HepG2 (cell line): ENCODE data around the gene IFITM10. TPM values are rescaled to one million over a fixed set of nuclear protein-coding genes. Genes with fewer than 3 reads are reported as not detected.

Experiments
- ATAC-seq: fragments of 200-7000 bp; cut with Tn5 transposase; 3 replicates; pipeline ENCODE4 v1.9.1; 2020; ENCODE audit warnings: mild to moderate bottlenecking, moderate library complexity
- BruUV-seq: library from RNA; stranded (reverse); fragments of 400-500 nt; replicated peaks from 2 replicates; lab custom pipeline; 2021; lab: Mats Ljungman, UMichigan
- CTCF ChIA-PET: fragments of 300-600 bp; formaldehyde crosslinking; extraction: SDS; loops from one replicate; lab custom pipeline; 2021; ENCODE audit warnings: low total read pairs, inconsistent platforms, low intra/inter-chr PET ratio; lab: Yijun Ruan, JAX
- POLR2A ChIA-PET: fragments of 350-600 bp; sonication (Branson Sonifier 250); formaldehyde crosslinking; loops from one replicate; lab custom pipeline; 2020; ENCODE audit warnings: antibody characterized with exemption, inconsistent platforms; lab: Yijun Ruan, JAX
- DNase-seq: peaks from one replicate; pipeline ENCODE4 v3.0.0-alpha.2; 2015; ENCODE audit warnings: low spot score
- FAIRE-seq: peaks from 3 replicates; lab custom pipeline; 2011; peaks lifted over from hg19 to GRCh38; lab: Jason Lieb, UNC
- H2AFZ ChIP-seq: one replicate; pipeline ENCODE4 v1.6.1; 2011; ENCODE audit warnings: low read length, inconsistent platforms
- H3K27ac ChIP-seq: fragments of 300-600 bp; 3 replicates; pipeline ENCODE4 v1.8.0; 2011; ENCODE audit warnings: mixed run types, mild to moderate bottlenecking, mixed read lengths, low read length, inconsistent platforms; ENCODE audit not compliant: insufficient read depth; ENCODE audit errors: extremely low read length
- H3K27me3 ChIP-seq, 2 experiments: fragments of 200-600 bp in 1 of 2; 2 replicates in 1 of 2; 3 replicates in 1 of 2; pipeline versions ENCODE4 v1.6.0 to v1.8.0; 2011; ENCODE audit warnings: low read length in 2 of 2, mild to moderate bottlenecking in 2 of 2, moderate library complexity in 2 of 2, inconsistent platforms in 1 of 2; ENCODE audit not compliant: insufficient read depth in 2 of 2, control insufficient read depth in 1 of 2
- H3K36me3 ChIP-seq, 2 experiments: fragments of 200-600 bp in 1 of 2; replicated peaks in 1 of 2; 2 replicates in 1 of 2; 3 replicates in 1 of 2; pipeline versions ENCODE4 v1.5.1 to v1.8.0; 2011; ENCODE audit warnings: low read length in 2 of 2, inconsistent platforms in 1 of 2; ENCODE audit not compliant: insufficient read depth in 2 of 2, control insufficient read depth in 1 of 2
- H3K4me1 ChIP-seq: 2 replicates; pipeline ENCODE4 v1.5.1; 2012; ENCODE audit warnings: low read length, inconsistent platforms; ENCODE audit not compliant: insufficient read depth
- H3K4me2 ChIP-seq: 2 replicates; pipeline ENCODE4 v1.6.0; 2011; ENCODE audit warnings: low read depth, low read length, inconsistent platforms
- H3K4me3 ChIP-seq, 3 experiments: fragments of 200-600 bp in 1 of 3; sonication (generic), shearing (Covaris generic) in 1 of 3; replicated peaks in 1 of 3; 2 replicates each; pipeline ENCODE4 v1.5.1; 2011 to 2016; ENCODE audit warnings: low read length in 3 of 3, inconsistent platforms in 2 of 3, low read depth in 2 of 3, mild to moderate bottlenecking in 2 of 3, control low read depth in 1 of 3, mixed read lengths in 1 of 3; ENCODE audit not compliant: insufficient read depth in 1 of 3
- H3K79me2 ChIP-seq: one replicate; pipeline ENCODE4 v1.6.1; 2011; ENCODE audit warnings: low read length, inconsistent platforms; ENCODE audit not compliant: insufficient read depth
- H3K9ac ChIP-seq: 2 replicates; pipeline ENCODE4 v1.6.0; 2011; ENCODE audit warnings: mild to moderate bottlenecking, low read depth, low read length, inconsistent platforms; ENCODE audit not compliant: insufficient read depth
- H3K9me3 ChIP-seq: 2 replicates; pipeline ENCODE4 v1.5.1; 2012; ENCODE audit warnings: mild to moderate bottlenecking, low read length
- H4K20me1 ChIP-seq: 2 replicates; pipeline ENCODE4 v1.6.0; 2011; ENCODE audit warnings: inconsistent platforms, mild to moderate bottlenecking, low read length, moderate library complexity; ENCODE audit not compliant: insufficient read depth
- MLLT10 ChIP-seq: sonication (generic); formaldehyde crosslinking; IDR thresholded peaks from 2 replicates; pipeline ENCODE4 v1.4.0; 2020; ENCODE audit warnings: missing genetic modification reagents
- RELA ChIP-seq: sonication (generic); formaldehyde crosslinking; IDR thresholded peaks from 2 replicates; pipeline ENCODE4 v1.4.0; 2020; ENCODE audit warnings: missing genetic modification reagents
- SOX13 ChIP-seq, 3 experiments: fragments of 450-650 bp in 1 of 3; sonication (generic) in 1 of 3; formaldehyde crosslinking in 1 of 3; IDR thresholded peaks in 2 of 3; conservative IDR thresholded peaks in 1 of 3; 2 replicates each; pipeline versions ENCODE4 v1.5.0 to v1.6.1; 2016 to 2020; ENCODE audit warnings: antibody characterized with exemption in 1 of 3, mild to moderate bottlenecking in 1 of 3, missing compliant biosample characterization in 1 of 3, missing genetic modification reagents in 1 of 3, moderate library complexity in 1 of 3
- TEAD2 ChIP-seq: sonication (generic); formaldehyde crosslinking; IDR thresholded peaks from 2 replicates; pipeline ENCODE4 v1.9.0; 2021; ENCODE audit warnings: missing genetic modification reagents
- TOE1 ChIP-seq: sonication (generic); formaldehyde crosslinking; IDR thresholded peaks from 2 replicates; pipeline ENCODE4 v1.4.0; 2020; ENCODE audit warnings: mild to moderate bottlenecking, missing genetic modification reagents
- ZFP37 ChIP-seq: sonication (generic); formaldehyde crosslinking; IDR thresholded peaks from 2 replicates; pipeline ENCODE4 v1.4.0; 2020; ENCODE audit warnings: missing genetic modification reagents, borderline replicate concordance
- ZNF124 ChIP-seq: sonication (generic); formaldehyde crosslinking; IDR thresholded peaks from 2 replicates; pipeline ENCODE4 v1.4.0; 2020; ENCODE audit warnings: missing genetic modification reagents
- ZNF225 ChIP-seq: sonication (generic); formaldehyde crosslinking; IDR thresholded peaks from 2 replicates; pipeline ENCODE4 v1.4.0; 2020; ENCODE audit warnings: mild to moderate bottlenecking, missing genetic modification reagents
- ZNF263 ChIP-seq: sonication (generic); formaldehyde crosslinking; IDR thresholded peaks from 2 replicates; pipeline ENCODE4 v1.4.0; 2020; ENCODE audit warnings: missing genetic modification reagents
- ZNF34 ChIP-seq: sonication (generic); formaldehyde crosslinking; IDR thresholded peaks from 2 replicates; pipeline ENCODE4 v1.4.0; 2020; ENCODE audit warnings: mild to moderate bottlenecking, missing genetic modification reagents, borderline replicate concordance
- ZNF431 ChIP-seq: sonication (generic); formaldehyde crosslinking; IDR thresholded peaks from 2 replicates; pipeline ENCODE4 v1.9.0; 2022; ENCODE audit warnings: missing genetic modification reagents, low read depth, mild to moderate bottlenecking, borderline replicate concordance
- ZNF841 ChIP-seq: sonication (generic); formaldehyde crosslinking; IDR thresholded peaks from 2 replicates; pipeline ENCODE4 v1.8.1; 2023; ENCODE audit warnings: missing genetic modification reagents, borderline replicate concordance
- ZNF883 ChIP-seq: sonication (generic); formaldehyde crosslinking; IDR thresholded peaks from 2 replicates; pipeline ENCODE4 v1.5.1; 2020; ENCODE audit warnings: mild to moderate bottlenecking, missing genetic modification reagents; ENCODE audit errors: not compliant biosample characterization
- WGBS: methylation state at CpG from one replicate; pipeline ENCODE4 v1.1.6; 2017; ENCODE audit warnings: low lambda C conversion rate; 5-methylcytosine and 5-hydroxymethylcytosine counted together
- in situ Hi-C: cut with HindIII; loops from 2 replicates; pipeline ENCODE4 v1.10.0; 2017; ENCODE audit warnings: low pct_unique_long_range_greater_than_20kb; ENCODE audit not compliant: extremely low pct_ligation_motif_present
- intact Hi-C: fragments of 100-400 bp; cut with micrococcal nuclease; formaldehyde crosslinking; loops from one replicate; pipeline ENCODE4 v1.10.0; 2022; ENCODE audit not compliant: unreplicated experiment
- polyA plus RNA-seq, 8 experiments: library from polyadenylated mRNA; depleted of rRNA in 3 of 8; stranded (reverse) in 7 of 8; unstranded in 1 of 8; fragments of >200 nt; fragmentation: Illumina TruSeq in 4 of 8; extraction: Trizol in 4 of 8; gene quantifications; 2 replicates each; pipeline versions ENCODE4 v1.2.1 to v1.2.3, GENCODE V29; 2011 to 2016; ENCODE audit warnings: low read depth in 4 of 8, missing spikeins in 1 of 8, mixed read lengths in 1 of 8; ENCODE audit not compliant: insufficient read depth in 1 of 8
- total RNA-seq, 5 experiments: library from RNA; depleted of rRNA; stranded (reverse); fragments of >200 nt; fragmentation: Illumina TruSeq; extraction: Trizol; gene quantifications; 2 replicates each; pipeline ENCODE4 v1.2.3, GENCODE V29; 2016; ENCODE audit warnings: low read depth in 1 of 5
- TF ChIP-seq, protein P1 (sequence below): sonication (generic); formaldehyde crosslinking; IDR thresholded peaks from 2 replicates; pipeline ENCODE4 v1.8.1; 2022; ENCODE audit warnings: mild to moderate bottlenecking, missing genetic modification reagents

IFITM10 gene
- total and polyA plus RNA-seq, 2 of the 13 experiments (the other 11 are each of a cell fraction or from before 2014, with no cell fraction given): 0.09 to 0.13 TPM

DNA sequence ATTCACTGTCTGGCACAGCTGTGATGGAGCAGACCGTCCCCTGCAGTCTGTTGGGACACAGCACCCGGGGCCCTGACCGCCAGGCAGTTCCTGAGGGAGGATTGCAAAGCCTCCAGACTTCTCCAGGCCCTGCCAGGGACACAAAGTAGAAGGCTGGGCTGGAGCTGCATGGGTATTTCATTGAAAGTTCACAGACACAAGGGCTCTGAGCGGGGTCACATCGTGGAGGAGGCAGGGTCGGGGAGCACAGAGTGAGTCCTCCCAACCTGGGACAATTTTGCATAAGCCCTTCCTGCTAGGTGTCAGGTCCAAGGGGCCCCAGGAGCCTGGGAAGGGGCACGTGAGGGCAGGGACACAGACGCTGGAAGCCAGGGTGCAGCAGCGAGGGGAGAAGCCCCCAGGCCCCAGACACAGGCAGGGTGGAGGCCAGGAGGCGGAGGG is 15.7 kb downstream of the IFITM10 start:
- FAIRE-seq: no peak
- Histone ChIP-seq H3K9ac (no peak overlapping the region), H4K20me1 (no peaks in the 10 kb centered on the region), H3K4me1 (no peaks in the 10 kb centered on the region), H3K79me2 (no peaks in the 10 kb centered on the region), H3K4me2 (no peak overlapping the region), H3K4me3 (no peak overlapping the region), H3K36me3 (no peaks in the 10 kb centered on the region), H3K27ac (no peak overlapping the region), H2AFZ (no peak overlapping the region), H3K9me3 (peaks cover 13% of the 10 kb centered on the region), H3K27me3 (peaks cover 0 to 68% of the 10 kb centered on the region in 2 experiments; a peak in 4 of 5 replicates)
- BruUV-seq: no TSS peak
- CTCF ChIA-PET: no interaction called here
- in situ Hi-C loops (no loop called here), intact Hi-C loops (no loop called here)
- POLR2A ChIA-PET: no interaction called here
- TF ChIP-seq ZNF263 (CRISPR knock-in tag) (peak; percentile 68), RELA (CRISPR knock-in tag) (no peak)
- no peak for DNase-seq
- ATAC-seq: peak; percentile 23; the same call in 1 of the 3 replicates
- WGBS: no CpG with 5 or more reads among the region's 10 CpGs

DNA sequence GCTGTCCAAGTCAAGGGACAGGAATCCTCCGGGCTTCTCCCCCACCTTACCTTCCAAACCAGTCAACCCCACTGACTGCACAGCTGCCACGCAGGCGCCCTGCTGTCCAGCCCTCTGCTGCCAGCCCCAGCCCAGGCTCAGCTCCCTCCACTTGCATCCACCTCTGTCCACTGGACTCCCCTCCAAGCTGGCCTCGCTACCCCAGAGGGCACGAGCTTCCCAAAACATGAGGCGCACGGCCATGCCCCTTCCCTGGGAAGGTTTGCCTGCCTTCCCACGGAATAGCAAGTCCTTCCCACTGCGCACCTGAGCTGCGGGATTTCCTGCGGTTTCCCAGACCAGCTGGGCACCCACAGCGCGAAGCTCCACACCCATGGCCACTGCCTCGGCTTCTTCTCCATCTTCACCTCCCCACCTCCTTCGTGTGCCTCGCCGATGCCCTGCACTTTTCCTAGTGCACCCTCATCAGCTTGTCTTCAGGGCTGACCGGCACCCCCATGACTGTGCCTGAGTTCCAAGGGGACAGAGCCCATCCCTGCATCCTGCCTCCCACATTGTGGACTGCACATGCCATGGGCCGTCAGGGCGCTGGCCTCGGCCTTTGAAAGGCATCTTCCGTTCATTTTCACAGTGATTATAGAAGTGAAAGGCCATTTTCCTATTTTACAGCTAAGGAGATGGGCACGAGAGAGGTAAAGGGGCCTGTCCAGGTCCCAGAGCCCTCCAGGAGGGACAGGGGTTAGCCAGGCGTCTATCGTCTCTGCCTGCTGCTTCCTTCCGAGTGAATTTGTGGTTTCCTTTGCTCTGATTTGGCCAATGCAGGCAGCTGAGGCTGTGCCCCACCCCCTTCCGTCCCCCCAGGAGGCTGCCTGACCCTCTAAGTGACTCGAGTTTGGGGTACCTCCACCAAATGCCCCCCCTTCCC is 16.4 kb downstream of the IFITM10 start:
- CTCF ChIA-PET: no interaction called here
- DNase-seq: no peak
- no peak overlapping the region for H2AFZ ChIP-seq
- H3K9me3 ChIP-seq: peaks cover 13% of the 10 kb centered on the region
- no TSS peak for BruUV-seq
- H3K79me2 ChIP-seq: no peaks in the 10 kb centered on the region
- no peak overlapping the region for H3K9ac ChIP-seq
- in situ Hi-C loops: no loop called here
- TF ChIP-seq TOE1 (CRISPR knock-in tag) (no peak), ZNF883 (CRISPR knock-in tag) (no peak), ZFP37 (no peak), ZNF124 (CRISPR knock-in tag) (no peak), ZNF34 (CRISPR knock-in tag) (no peak), TEAD2 (CRISPR knock-in tag) (no peak), MLLT10 (CRISPR knock-in tag) (no peak), ZNF841 (no peak), SOX13 (IDR thresholded peaks at IDR 0.05) (no peak), SOX13 (CRISPR knock-in tag; conservative IDR thresholded peaks at IDR 0.05 in 1 of 2, IDR thresholded peaks at IDR 0.05 in 1 of 2) (no peak), ZNF431 (no peak), ZNF225 (CRISPR knock-in tag) (no peak)
- TF ChIP-seq, protein P1, sequence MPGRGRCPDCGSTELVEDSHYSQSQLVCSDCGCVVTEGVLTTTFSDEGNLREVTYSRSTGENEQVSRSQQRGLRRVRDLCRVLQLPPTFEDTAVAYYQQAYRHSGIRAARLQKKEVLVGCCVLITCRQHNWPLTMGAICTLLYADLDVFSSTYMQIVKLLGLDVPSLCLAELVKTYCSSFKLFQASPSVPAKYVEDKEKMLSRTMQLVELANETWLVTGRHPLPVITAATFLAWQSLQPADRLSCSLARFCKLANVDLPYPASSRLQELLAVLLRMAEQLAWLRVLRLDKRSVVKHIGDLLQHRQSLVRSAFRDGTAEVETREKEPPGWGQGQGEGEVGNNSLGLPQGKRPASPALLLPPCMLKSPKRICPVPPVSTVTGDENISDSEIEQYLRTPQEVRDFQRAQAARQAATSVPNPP (CRISPR knock-in tag): no peak
- TF ChIP-seq, all 625 proteins: peak for 0
- no peaks in the 10 kb centered on the region for H3K4me1 ChIP-seq
- POLR2A ChIA-PET: no interaction called here
- no peaks in the 10 kb centered on the region for H3K36me3 ChIP-seq
- H3K27ac ChIP-seq: no peak overlapping the region
- H3K4me2 ChIP-seq: no peak overlapping the region
- 32% methylated on average over 23 of the region's 28 CpGs for WGBS
- FAIRE-seq (no peak), ATAC-seq (peak; percentile 21; the same call in 2 of the 3 replicates)
- intact Hi-C loops: no loop called here
- no peak overlapping the region for H3K4me3 ChIP-seq
- H3K27me3 ChIP-seq: peaks cover 0 to 70% of the 10 kb centered on the region in 2 experiments; a peak in 4 of 5 replicates
- H4K20me1 ChIP-seq: no peaks in the 10 kb centered on the region
